Activated CD4-positive, alpha-beta T cell treated with anti-CD3 and anti-CD28 coated beads, Interleukin-2, amount 50 U/mL, for 16 hours (primary cell): Measurements from ENCODE around the gene CEPT1.
A peak's percentile ranks its signal among the peaks of the same experiment; 100 is the strongest.

Experiments
- DNase-seq: peaks from one replicate; pipeline ENCODE4 v3.0.0-alpha.2; 2020

The CEPT1 gene

DNA sequence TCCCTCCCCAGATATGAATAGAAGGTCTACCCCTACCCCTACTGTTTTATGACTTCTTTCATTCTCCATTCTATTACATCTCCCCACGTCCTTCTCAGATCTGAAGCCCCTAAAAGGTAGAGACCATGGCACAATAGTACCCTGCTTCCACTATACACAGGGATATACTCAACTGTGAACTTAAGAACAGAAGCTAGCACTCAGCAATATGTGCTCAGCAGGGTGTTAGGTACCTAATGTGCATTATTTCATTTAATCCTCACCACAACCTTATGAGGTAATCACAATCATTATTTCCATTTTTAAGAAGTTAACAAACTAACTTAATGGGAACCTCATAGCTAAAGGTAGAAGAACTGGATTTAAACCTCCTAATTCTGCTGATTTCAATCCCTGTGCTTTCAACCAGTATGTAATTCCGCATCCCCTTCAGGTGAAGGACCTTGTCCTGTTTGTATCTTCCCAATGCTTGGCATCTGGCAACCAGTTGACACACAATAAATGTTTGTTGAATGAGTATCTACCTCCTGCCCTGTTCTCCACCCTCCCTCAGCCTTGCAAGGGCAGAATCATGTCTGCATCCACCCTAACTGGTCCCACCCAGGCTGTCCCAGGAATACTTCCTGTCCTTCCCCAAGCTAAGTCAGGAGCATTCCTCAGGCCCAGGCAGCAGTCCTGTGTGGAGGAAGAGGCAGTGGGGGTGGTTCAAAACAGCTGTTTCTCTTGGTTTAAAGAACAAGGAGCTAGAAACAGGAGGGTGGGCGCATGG, 53.9 kb downstream of the CEPT1 start:
- DNase-seq, result no peak

- no peak for DNase-seq
Observed at GRCh38 chr1:111195002-111195684, 55.1 kb downstream of the CEPT1 start.

GRCh38 chr1:111196213-111196612, 56.2 kb downstream of the CEPT1 start:
- no peak for DNase-seq

GRCh38 chr1:111197598-111198284, 57.7 kb downstream of the CEPT1 start:
- peak; percentile 77 for DNase-seq

DNA sequence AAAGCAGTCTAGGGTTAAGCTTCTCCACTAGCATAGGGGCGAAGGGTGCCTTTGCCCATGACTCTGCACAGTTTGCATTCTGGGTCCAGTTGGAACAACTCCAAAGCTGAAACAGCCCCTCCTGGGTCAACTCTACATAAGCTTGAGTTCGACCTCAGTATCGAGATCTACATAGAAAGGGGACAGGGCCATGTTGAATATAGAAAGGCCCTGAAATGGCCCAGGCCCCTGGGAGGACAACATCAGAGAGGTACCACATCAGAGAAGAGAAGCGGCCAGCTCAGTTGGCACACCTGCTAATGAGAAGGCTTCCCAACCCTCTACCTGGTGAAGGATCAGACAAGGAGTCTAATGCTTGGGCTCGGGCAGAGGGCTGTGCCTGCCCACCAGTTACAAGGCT, 58.8 kb downstream of the CEPT1 start:
- DNase-seq, result no peak

DNA sequence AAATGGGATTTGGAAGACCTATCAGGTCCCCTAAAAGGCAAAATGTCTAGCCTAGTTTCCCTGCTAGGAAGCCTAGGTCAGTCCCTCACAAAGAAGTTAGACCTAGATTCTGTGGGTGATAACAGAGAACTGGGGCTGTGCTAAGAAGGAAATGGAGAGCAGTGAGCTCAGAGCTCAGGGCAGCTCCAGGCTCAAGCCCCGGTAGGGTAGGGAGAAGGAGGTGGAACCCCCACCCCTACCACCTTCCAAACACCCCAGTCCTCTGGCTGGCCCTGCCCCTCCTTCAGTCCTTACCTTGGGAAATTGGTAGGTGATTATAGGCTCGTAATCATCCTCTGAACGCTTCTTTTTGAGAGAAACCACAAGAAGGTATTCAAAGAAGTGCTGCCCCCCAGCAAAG, 59.3 kb downstream of the CEPT1 start:
- no peak for DNase-seq

GRCh38 chr1:111199881-111200801, 60.1 kb downstream of the CEPT1 start, which contains the start of gene DENND2D:
Gene DENND2D (minus strand): TSS chr1:111200646. CDS start chr1:111200459, 187 bp downstream.
- peak; percentile 87 for DNase-seq

- no peak for DNase-seq
Observed at GRCh38 chr1:111200802-111201161, 60.8 kb downstream of the CEPT1 start.

GRCh38 chr1:111201275-111202090, 61.5 kb downstream of the CEPT1 start:
- DNase-seq, result no peak

GRCh38 chr1:111202366-111202706, 62.3 kb downstream of the CEPT1 start:
- no peak for DNase-seq

- no peak for DNase-seq
Observed at GRCh38 chr1:111202707-111203623, 62.9 kb downstream of the CEPT1 start.

GRCh38 chr1:111203681-111204200, 63.7 kb downstream of the CEPT1 start:
- DNase-seq, result peak; percentile 92

GRCh38 chr1:111204201-111204982, 64.4 kb downstream of the CEPT1 start:
- DNase-seq, result peak; percentile 62

DNA sequence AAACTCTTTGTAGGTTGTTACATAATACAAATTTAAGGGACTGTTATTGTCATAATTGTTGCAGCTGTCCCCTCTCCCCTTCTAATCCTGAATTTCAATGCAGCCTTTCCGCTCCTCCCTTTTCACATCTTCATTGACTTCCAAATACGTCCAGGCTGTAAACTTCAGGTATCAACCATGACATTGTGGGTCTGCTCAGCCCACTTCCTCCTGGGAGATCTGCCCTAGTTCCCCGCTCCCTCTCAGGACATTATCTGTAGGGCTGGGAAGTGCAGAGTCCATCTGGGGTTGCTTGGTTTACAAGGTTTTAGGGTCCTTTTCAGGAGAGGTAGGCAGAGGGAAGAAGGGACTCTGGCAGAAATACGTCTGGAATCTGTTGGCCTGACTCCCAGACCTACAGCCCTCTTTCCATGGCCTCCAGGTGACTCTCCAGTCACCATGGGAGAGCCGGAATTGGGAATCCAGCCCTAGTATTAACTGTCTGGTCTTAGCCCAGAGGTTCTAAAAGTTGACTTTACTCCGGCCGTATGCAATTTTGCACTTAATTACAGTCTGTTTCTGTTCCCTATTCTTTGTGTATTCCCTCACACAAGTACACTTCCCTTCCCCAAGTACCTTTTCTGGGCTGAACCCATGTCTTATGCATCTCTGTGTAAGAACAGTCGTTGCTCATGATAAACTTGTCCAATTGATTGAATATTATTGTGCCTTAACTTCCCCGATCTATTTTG, 65.1 kb downstream of the CEPT1 start:
- DNase-seq, result no peak

DNA sequence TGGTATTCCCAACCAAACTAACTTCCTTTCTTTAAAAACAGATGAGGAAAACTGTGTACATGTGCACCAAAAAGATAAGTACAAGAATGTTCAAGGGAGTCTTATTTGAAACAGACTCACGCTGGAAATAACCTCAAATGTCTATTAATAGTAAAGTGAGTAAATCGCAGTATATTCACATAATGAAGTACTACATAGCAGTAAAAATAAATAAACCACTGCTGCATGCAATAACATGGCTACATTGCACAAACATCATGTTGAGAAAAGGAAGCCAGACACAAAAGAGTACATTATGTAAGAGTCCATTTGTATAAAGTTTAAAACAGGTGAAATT, 65.7 kb downstream of the CEPT1 start:
- DNase-seq, result no peak

- no peak for DNase-seq
Observed at GRCh38 chr1:111208921-111209320, 68.9 kb downstream of the CEPT1 start.

GRCh38 chr1:111209622-111210021, 69.6 kb downstream of the CEPT1 start:
- no peak for DNase-seq

DNA sequence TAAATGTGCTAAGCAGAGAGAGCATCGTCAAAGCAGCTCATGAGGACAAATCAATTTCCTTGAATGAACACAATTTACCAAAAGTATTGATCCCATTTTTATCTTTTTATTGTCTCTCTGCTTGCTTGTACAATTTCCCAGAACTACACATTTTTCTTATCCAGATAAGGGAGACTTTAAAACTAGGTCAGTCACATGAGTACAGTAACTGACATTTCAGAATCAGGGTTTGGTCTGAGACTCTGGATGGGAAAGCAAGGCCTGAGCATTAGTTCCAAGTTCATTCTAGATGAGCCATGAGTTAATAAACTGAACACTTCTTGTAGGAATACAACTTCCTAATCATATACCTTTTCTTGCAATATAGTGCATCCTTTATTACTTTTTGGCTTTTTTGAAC, 71.9 kb downstream of the CEPT1 start:
- no peak for DNase-seq
